Embryonic facial prominence (tissue), 1 donor: ENCODE data around the gene SHCBP1.
"Not testable (repeated sequence)": the region's sequence is repeated elsewhere in the genome, so short reads cannot be mapped to it uniquely, and the experiment has no call there.

Experiments
- DNase-seq: peaks from one replicate; pipeline ENCODE4 v3.0.0-alpha.2; 2016; ENCODE audit errors: extremely low spot score

SHCBP1 gene, protein sequence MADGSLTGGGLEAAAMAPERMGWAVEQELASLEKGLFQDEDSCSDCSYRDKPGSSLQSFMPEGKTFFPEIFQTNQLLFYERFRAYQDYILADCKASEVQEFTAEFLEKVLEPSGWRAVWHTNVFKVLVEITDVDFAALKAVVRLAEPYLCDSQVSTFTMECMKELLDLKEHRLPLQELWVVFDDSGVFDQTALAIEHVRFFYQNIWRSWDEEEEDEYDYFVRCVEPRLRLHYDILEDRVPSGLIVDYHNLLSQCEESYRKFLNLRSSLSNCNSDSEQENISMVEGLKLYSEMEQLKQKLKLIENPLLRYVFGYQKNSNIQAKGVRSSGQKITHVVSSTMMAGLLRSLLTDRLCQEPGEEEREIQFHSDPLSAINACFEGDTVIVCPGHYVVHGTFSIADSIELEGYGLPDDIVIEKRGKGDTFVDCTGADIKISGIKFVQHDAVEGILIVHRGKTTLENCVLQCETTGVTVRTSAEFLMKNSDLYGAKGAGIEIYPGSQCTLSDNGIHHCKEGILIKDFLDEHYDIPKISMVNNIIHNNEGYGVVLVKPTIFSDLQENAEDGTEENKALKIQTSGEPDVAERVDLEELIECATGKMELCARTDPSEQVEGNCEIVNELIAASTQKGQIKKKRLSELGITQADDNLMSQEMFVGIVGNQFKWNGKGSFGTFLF

DNA sequence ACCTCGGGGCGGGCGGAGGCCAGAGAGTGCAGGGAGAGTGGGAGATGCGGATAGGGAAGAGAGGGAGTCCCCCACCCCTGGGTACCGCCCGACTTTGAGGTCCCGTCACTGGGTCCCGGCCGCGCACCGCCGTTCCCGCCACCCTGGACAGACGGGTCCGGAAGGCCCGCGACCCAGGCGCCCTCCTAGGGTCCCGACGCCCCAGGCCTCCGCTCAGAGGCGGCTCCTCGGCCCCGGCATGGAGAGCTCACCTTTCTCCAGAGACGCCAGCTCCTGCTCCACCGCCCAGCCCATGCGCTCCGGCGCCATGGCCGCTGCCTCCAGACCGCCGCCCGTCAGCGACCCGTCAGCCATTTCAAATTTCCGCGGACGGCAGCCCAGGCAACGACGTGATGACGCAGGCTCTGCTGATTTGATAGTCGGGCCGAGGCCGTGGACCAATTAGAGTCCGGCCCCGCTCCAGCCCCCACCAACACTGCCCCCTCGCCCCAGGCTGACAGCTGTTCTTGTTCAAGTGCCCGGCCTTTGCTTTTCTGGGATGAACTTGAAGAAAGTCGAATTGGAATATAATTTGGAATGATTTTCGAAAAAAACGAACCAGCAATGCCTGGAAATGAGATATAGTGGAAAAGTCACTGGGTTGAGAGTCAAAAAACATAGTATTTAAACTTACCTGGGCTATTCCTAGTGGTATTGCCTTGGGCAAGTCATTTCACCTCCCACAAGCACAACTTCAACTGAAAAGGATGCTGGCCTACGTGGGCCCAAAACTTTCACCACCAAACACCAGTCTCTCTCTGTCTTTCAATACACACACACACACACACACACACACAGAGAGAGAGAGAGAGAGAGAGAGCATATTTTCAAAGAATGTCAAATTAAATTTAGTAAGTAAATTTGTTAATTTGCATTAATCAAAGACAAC is at the start of gene SHCBP1:
Gene SHCBP1 (minus strand): TSS at position 374 of the 928 bp plus-strand sequence. CDS start 20 bp downstream, at position 354.
- DNase-seq: peak; percentile 77

DNA sequence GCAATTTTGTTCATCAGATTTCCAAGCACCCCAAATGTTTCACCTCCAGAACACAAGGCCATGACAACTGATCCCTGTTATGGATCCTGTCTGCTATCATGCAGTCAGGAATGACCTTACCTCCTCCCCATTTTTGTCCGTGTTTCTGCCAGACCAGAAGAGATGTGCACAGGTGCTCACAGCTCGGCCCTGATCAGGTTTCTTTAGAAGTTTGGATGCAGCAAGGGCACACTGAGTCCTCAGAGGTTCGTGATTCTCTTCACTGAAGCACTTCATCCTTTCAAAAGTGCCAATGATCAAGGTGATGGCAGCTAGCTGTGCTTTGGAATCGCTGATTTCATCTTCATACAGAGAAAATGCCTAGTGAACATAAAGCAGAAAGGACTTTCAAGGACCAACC is 40.9 kb upstream of the SHCBP1 start:
- no peak for DNase-seq

DNA sequence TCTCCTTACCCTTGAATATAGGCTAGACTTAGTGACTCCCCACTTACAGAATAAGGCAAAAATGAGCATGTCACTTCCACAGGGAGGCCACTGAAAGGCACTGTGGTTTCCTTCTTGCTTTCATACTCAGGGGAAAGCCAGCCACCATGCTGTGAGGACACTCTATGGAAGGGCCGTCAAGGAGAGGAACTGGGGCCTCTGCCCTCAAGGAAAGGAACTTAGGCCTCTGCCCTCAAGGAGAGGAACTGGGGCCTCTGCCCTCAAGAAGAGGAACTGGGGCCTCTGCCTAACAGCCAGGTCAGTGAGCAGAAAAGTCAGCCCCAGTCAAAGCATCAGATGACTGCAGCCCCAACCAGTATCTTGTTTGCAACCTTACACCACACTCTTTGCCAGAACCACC is 37.7 kb upstream of the SHCBP1 start:
- no peak for DNase-seq

DNA sequence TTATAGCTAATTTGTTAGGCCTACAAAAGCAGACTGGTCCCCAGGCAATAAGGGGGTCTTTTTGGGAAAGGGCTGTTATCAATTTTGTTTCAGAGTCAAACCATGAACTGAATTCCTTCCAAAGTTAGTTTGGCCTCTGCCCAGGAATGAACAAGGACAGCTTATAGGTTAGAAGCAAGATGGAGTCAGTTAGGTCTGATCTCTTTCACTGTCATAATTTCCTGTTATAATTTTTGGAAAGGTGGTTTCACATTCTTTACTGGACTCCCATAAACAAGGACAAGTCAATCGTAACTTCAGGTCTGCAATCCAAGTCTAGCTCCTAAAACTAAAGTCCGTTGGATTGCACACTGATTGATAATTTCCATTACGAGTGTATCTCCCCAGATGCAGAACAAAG is 30.1 kb upstream of the SHCBP1 start:
- no peak for DNase-seq

DNA sequence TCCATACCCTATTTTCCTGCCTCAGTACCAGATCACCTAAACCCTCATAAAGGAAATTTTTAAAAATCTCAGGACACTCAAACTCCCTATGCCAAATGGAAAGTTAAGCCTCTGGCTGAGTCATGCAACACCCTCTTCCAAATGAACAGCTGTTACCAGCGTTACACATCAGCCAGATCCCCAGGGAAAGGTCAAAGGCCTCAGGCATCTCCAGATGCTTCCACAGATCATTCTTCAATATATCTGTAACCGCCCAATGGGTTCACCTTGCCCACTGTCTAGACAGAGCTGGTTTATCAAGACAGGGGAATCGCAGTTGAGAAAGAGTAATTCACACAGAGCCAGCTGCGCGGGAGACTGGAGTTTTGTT is 29.1 kb upstream of the SHCBP1 start:
- no peak for DNase-seq

DNA sequence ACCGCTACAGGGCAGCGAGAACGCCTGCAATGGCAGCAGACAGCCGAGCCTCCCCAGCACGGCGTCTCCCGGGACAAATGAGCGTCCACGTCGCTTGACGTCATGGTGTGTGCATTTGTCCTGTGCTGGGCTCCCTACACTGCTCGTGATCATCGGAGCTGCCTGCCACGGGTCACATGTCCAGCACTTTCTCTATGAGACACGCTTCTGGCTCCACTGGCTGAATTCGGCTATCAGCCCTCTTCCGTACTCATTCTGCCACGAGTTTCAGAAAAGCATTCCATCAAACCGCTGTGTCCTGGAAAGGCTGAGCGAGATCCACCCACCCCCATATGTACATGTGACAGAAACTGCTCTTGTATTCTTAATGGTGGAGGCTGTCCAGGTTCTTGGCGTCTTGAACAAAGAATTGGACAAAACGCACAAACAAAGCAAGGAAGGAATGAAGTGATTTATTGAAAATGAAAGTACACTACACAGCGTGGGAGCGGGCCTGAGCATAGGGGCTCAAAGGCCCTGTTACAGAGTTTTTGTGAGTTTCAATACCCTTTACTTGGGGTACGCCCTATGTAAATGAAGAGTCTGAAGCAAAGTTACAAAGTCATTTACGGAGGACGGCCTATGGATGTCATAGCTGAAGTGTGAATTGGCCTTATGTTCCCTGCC is 28.5 kb upstream of the SHCBP1 start:
- no peak for DNase-seq

DNA sequence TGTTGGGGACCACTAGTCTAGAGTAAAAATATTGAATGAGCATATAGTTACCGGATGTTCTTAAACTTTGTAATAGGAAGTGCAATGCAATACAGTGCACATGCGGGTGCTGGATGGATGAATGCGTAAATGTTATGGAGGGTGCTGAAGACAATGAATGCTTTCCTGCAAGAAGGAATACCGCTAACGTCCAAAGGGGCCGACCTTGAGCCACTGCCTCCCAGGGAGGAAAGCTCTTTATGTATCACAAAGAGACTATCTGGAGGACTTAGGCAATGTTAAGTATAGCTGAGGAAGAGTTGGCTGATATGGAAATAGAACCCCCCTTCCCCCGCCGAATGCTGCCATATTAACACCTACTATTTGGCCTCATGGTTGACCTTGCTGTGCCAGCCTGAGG is 27.5 kb upstream of the SHCBP1 start:
- DNase-seq: no peak

DNA sequence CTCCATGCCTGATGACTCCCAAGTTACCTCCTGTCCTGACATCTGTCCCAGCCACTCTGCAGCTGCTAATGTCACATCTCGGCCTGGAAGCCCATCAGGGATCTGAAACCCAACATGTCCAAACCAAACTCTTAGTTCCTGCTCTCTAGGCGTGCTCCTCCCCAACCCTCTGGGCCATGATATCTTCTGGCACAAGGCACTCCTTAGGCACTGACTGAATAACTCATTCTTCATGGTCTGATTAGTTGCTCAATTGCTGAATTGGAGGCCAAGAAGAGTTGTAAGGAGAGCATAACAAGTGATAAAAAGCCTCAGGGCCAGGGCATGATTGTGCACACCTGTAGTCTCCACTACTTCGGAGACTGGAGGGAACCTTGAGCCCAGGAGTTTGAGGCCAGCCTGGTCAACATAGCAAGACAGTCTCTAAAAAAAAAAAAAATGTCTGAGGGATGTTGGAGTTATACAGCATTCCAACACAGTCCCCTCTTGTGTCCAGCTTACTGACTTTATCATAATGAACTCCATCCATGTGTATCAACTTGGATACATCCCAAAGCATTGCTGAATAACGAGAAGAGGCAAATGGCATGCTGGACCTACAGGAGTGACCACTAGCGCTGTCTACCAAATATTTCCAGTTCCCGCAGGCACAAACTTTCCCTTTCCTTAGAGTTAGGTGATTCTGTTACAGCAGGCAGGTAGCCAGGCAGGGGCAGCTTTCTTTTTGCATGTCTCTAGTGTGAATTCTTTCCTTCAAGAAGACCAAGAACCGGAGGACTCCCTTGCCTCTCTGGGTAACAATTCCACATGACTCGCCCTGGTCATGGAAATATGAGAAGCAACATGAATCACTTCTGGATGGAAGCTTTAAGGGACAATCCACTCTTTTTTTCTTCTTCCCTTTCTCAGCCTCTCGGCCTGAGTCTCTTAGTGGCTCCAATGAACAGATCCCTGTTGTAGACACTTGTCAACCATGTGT is 18.1 kb upstream of the SHCBP1 start:
- DNase-seq: no peak

DNA sequence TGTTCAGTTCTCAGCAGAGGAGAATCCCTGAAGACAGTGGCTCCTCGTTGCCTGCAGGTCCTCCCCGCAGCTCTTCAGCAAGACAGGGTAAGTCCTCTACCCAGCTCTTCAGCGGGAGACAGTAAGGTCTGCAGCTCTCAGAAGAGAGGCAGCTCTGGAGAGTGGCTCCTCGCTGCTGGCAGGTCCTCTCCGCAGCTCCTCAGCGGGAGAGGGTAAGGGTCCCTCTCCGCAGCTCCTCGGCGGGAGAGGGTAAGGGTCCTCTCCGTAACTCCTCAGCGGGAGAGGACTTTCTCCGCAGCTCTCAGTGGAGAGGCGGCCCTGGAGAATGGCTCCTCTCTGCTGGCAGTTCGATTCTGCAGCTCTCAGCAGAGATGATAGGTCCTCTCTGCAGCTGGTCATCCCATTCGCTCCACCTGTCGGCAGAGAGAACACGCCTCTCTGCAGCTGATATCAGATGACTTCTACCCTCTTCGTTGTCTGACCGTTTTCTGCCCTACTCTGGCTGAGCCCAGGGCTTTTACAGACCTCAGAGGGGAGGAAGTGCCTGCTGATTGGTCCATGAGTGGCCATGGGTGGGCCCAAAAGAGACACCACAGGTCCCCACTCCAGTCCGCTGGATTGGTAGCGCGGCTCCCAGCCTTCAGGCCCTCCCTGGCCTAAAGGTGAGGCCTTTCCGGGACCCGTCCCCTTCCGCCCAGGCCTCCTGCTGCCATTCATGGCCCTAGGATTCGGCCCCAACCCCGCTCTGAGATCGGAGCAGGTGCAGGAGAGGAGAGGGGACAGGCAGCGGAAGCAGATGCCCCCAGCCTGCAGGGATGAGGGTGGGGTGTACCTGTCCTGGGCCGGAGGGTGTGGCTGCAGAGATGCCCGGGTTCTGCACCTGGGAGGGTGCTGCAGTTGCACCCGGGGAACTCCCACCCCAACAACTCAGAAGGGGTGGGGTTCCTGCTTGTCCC is 11.9 kb upstream of the SHCBP1 start:
- DNase-seq: no peak

DNA sequence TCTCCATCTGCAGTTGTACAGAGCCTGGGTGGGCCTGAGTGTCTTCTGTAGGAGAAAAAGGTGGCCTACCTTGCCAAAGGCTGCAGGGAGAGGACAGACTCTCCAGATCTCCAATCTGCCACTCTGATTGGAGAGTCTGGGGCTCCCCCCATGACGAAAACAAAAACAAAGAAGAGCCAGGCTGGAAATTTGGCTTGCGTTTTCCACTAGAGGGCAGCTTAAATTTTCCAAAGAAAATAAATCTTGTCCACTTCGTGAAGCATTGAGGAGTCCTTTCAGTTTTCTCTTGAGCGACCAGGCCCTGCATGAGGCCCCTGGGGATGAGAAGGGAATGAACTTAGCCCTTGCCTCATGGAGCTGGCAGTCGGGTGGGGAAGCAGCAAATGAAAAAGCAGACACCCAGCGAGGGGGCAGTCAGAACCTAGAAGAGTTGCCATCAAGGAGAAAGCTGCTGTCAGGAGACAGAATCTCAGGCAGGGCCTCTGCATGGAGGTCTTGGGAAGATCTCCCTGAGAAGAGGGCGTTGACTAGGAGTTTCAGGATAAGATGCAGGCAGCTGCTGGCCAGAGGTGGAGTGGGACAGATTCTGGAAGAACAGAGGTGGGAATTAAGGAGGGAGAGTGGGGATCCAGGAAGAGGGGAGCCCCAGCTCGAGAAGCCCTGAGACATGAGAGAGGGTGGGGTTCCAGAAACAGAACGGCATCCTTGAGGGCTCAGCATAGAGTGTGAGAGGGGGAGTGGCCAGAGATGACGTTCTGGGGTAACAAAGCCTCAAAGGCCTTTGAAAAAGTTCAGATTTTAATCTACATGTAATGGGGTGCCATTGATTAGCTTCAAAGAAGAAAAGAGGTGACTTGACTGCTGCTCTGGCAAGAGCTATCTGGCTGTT is 8.4 kb upstream of the SHCBP1 start:
- DNase-seq: no peak

DNA sequence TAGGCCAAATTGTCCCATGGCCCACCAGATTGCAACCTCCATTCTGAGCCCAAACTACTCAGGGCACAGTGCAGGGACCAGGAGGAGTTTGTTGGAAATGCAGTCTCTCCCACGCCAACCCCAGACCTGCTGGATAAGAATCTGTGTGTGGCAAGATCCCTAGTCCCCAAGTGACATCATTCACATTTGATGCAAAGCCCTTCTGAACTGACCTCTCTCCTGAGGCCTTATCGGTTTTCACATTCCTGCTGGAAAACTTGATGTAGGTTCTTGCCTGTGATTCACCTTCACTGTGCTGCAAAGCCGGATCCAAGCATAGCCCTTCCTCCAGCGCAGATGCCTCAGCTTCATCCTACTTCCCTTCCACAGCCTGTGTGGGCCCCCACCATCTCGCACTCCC is 6.6 kb upstream of the SHCBP1 start:
- no peak for DNase-seq

DNA sequence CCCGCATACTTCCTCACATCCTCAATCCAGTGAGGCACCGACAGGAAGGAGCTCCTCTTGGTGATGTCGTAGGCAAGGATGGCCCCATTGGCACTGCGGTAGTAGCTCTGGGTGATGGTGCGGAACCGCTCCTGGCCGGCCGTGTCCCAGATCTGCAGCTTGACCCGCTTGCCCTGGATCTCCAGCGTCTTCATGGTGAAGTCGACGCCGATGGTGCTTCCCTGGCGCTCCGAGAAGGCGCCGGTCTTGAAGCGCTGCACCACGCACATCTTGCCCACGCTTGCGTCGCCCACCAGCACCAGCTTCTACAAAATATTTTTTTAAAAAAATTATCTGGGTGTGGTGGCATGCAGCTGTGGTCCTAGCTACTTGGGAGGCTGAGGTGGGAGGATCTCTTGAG is 5.5 kb upstream of the SHCBP1 start:
- not testable (repeated sequence) for DNase-seq

DNA sequence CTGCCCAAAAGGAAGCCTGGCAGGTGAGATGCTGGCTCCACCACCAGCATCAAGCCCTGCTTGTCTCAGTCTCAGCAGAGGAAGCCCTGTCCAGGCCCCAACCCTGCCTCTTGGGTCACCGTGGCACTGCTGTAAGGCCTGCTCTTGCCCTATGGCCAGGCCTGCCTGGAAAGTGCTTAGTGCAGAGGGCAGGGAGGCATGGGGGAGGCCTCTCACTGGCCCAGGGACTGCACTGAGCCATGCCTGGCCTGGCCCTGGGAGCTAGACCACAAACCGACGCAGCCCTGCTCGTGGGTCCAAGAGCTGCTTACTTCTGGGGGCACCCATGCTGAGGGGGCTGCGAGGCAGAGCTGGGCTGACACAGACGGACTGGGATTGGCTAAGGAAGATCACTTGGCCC is 3.7 kb upstream of the SHCBP1 start:
- DNase-seq: not testable (repeated sequence)

DNA sequence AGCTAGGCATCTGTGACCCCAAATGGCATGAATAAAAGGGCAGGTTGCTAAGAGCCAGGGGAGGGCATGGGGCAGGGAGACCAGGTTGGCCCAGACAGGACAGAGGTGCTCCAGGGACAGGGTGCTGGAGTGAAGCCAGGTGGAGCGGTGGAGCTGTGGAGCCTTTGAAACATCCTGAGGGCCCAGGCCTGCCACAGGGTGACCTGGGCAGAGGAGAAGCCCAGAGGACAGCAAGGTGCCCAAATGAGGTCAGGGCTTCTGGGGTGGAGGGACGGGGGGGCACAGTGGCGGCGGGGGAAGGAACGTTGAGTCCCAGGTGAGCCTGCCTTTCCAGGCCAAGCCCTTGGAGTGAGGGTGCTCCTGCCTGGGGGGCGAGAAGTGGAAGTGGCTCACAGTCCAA is 2.5 kb upstream of the SHCBP1 start:
- DNase-seq: not testable (repeated sequence)

DNA sequence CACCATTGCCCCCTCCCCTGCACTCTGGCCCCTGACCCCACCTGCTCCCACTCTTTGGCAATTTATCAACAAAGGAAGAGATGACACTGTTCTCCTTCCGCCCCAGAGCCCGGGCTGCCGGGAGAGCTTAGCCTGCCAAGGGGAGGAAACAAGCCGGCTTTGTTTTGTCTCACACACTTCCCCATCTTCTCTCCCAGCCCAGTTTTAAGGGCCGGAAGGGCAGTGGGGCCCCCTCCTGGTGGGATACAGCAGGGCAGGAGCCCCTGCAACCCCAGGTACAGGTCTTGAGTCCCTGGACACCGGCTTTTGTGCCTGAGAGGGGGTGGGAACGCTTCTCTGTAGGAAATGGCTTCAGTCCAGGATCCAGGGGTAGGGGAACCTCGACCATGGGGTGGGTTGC is 2.1 kb upstream of the SHCBP1 start:
- DNase-seq: not testable (repeated sequence)

DNA sequence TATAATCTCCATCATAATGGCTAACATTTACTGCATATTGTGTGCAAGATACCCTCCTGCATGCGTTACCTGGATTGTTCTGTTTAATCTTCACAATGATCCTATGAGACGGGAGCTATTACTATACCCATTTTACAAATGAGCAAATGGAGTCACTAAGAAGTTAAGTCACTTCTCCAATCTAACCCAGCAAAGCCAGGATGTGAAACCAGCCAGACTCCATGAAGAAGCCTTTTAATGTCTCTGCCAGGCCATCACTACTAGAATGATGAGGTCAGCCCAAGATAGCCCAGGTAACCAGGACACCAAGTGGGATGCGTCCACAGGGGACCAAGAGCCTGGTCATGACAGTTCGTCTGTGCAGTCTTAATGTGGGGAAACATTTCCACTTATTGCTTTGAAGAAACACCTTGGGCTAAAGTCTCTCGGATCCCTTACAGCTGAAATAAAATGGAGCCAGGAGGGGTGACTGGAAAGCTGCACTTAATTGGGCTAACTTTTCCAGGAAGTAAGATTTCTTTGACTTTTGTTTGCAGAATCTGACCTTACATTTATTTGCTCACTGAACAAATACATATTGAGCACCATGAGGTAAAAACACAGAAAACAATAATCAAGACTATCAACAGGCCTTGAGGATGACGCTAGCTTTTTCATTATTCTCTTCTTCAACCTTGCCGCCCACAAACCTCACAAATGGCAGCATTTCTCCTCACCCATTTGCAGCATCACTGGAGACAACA is 926 bp upstream of the SHCBP1 start:
- DNase-seq: no peak

DNA sequence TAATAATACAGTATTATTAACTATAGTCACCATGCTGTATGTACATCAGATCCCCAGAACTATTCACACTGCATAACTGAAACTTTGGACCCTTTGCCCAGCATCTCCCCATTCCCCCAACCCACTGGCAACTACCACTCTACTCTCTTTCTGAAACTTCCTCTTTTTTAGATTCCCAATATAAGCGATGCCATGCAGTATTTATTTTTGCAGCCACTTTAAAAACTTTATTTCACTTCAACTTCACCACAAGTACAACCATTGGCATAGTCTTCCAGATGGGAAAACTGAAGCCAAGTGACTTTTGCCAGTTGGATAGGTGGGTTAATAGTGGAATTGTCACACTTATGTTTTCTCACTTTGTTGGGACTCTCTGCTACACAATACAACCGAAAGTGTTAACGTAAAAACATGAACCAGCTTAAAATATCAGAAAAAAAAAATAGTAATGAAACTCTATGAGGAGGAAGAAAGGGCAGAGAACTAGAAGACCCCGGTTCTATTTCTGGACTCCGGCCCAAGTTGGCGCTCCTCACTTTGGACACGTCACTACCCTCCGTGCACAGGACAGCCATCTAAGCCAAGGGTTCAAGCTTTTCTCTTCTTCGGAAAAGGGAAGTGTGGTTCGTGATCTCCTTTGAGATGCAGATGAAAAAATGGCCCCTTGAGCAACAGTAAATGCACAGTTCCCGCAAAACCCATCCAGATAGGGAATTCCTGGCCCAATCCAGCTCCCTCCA is 743 bp downstream of the SHCBP1 start:
- DNase-seq: no peak
